ENCODE measurements around the gene TUT4. TPM values are rescaled to one million over a fixed set of nuclear protein-coding genes. Genes with fewer than 3 reads are reported as not detected.
"Not testable (repeated sequence)": the region's sequence is repeated elsewhere in the genome, so short reads cannot be mapped to it uniquely, and the experiment has no call there.

Gene TUT4
- total and polyA plus RNA-seq, 5 donors, result 20.4 to 41.1 (median 37.7) TPM

GRCh38 chr1:52590266-52590665, 37.4 kb upstream of the TUT4 start:
- ATAC-seq (no peak), DNase-seq (no peak)
- Histone ChIP-seq H3K9me3 (ENCODE audit: control insufficient read depth, low read length) (no peaks in the 10 kb centered on the region), H3K27ac (ENCODE audit: low read length) (no peak overlapping the region), H3K4me1 (ENCODE audit: control insufficient read depth, insufficient read depth, low read length) (no peaks in the 10 kb centered on the region), H3K4me3 (ENCODE audit: low read length) (no peak overlapping the region), H3K27me3 (ENCODE audit: control insufficient read depth, insufficient read depth) (no peaks in the 10 kb centered on the region)
- intact Hi-C loops (cut with DNase I), result no loop called here
- WGBS, result 56% methylated on average over 6 of the region's 6 CpGs

GRCh38 chr1:52588535-52588934, 35.6 kb upstream of the TUT4 start:
- Histone ChIP-seq H3K4me1 (ENCODE audit: control insufficient read depth, insufficient read depth, low read length) (no peaks in the 10 kb centered on the region), H3K9me3 (ENCODE audit: control insufficient read depth, low read length) (no peaks in the 10 kb centered on the region), H3K27ac (ENCODE audit: low read length) (no peak overlapping the region), H3K27me3 (ENCODE audit: control insufficient read depth, insufficient read depth) (no peaks in the 10 kb centered on the region), H3K4me3 (ENCODE audit: low read length) (no peak overlapping the region)
- ATAC-seq (no peak), DNase-seq (no peak)
- intact Hi-C loops (cut with DNase I), result no loop called here
- 58% methylated on average over 1 of the region's 1 CpG for WGBS

- H3K27ac ChIP-seq (ENCODE audit: low read length), result no peak overlapping the region
- H3K4me3 ChIP-seq (ENCODE audit: low read length), result no peak overlapping the region
- no peaks in the 10 kb centered on the region for H3K9me3 ChIP-seq (ENCODE audit: control insufficient read depth, low read length)
- ATAC-seq, result no peak
- H3K4me1 ChIP-seq (ENCODE audit: control insufficient read depth, insufficient read depth, low read length), result no peaks in the 10 kb centered on the region
- intact Hi-C loops (cut with DNase I), result no loop called here
- H3K27me3 ChIP-seq (ENCODE audit: control insufficient read depth, insufficient read depth), result no peaks in the 10 kb centered on the region
- no peak for DNase-seq
These were observed 35.1 kb upstream of the TUT4 start for GRCh38 chr1:52588027-52588426.

GRCh38 chr1:52585474-52585873, 32.6 kb upstream of the TUT4 start:
- DNase-seq (no peak), ATAC-seq (no peak)
- Histone ChIP-seq H3K4me1 (ENCODE audit: control insufficient read depth, insufficient read depth, low read length) (no peaks in the 10 kb centered on the region), H3K4me3 (ENCODE audit: low read length) (no peak overlapping the region), H3K27ac (ENCODE audit: low read length) (no peak overlapping the region), H3K27me3 (ENCODE audit: control insufficient read depth, insufficient read depth) (no peaks in the 10 kb centered on the region), H3K9me3 (ENCODE audit: control insufficient read depth, low read length) (no peaks in the 10 kb centered on the region)
- WGBS, result 88% methylated on average over 1 of the region's 1 CpG
- intact Hi-C loops (cut with DNase I), result no loop called here

GRCh38 chr1:52582116-52582696, 29.3 kb upstream of the TUT4 start:
- H3K4me1 ChIP-seq (ENCODE audit: control insufficient read depth, insufficient read depth, low read length), result no peaks in the 10 kb centered on the region
- H3K4me3 ChIP-seq (ENCODE audit: low read length), result no peak overlapping the region
- intact Hi-C loops (cut with DNase I), result no loop called here
- H3K27me3 ChIP-seq (ENCODE audit: control insufficient read depth, insufficient read depth), result no peaks in the 10 kb centered on the region
- ATAC-seq (no peak), DNase-seq (no peak)
- H3K9me3 ChIP-seq (ENCODE audit: control insufficient read depth, low read length), result no peaks in the 10 kb centered on the region
- WGBS, result 92% methylated on average over 10 of the region's 10 CpGs
- H3K27ac ChIP-seq (ENCODE audit: low read length), result no peak overlapping the region

- Histone ChIP-seq H3K27me3 (ENCODE audit: control insufficient read depth, insufficient read depth) (no peaks in the 10 kb centered on the region), H3K27ac (ENCODE audit: low read length) (no peak overlapping the region), H3K4me1 (ENCODE audit: control insufficient read depth, insufficient read depth, low read length) (no peaks in the 10 kb centered on the region), H3K9me3 (ENCODE audit: control insufficient read depth, low read length) (no peaks in the 10 kb centered on the region), H3K4me3 (ENCODE audit: low read length) (no peak overlapping the region)
- no peak for DNase-seq
- 95% methylated on average over 3 of the region's 3 CpGs for WGBS
- intact Hi-C loops (cut with DNase I), result no loop called here
- no peak for ATAC-seq
These were observed 27.4 kb upstream of the TUT4 start for GRCh38 chr1:52580283-52580682.

- no peak for ATAC-seq
- H3K4me1 ChIP-seq (ENCODE audit: control insufficient read depth, insufficient read depth, low read length), result no peaks in the 10 kb centered on the region
- intact Hi-C loops (cut with DNase I), result no loop called here
These were observed 26.5 kb upstream of the TUT4 start for GRCh38 chr1:52579415-52579814.

GRCh38 chr1:52578066-52578465, 25.2 kb upstream of the TUT4 start:
- H3K4me1 ChIP-seq (ENCODE audit: control insufficient read depth, insufficient read depth, low read length); H3K4me3 ChIP-seq (ENCODE audit: low read length); DNase-seq; ATAC-seq; H3K9me3 ChIP-seq (ENCODE audit: control insufficient read depth, low read length); intact Hi-C loops (cut with DNase I); H3K27ac ChIP-seq (ENCODE audit: low read length); H3K27me3 ChIP-seq (ENCODE audit: control insufficient read depth, insufficient read depth): not testable (repeated sequence)
- 93% methylated on average over 3 of the region's 3 CpGs for WGBS

More at GRCh38 chr1:52579415-52579814, 26.5 kb upstream of the TUT4 start:
- H3K27ac ChIP-seq (ENCODE audit: low read length), result no peak overlapping the region
- H3K9me3 ChIP-seq (ENCODE audit: control insufficient read depth, low read length), result no peaks in the 10 kb centered on the region
- H3K27me3 ChIP-seq (ENCODE audit: control insufficient read depth, insufficient read depth), result no peaks in the 10 kb centered on the region
- WGBS, result 21% methylated on average over 2 of the region's 2 CpGs
- DNase-seq, result no peak
- no peak overlapping the region for H3K4me3 ChIP-seq (ENCODE audit: low read length)

- no peak overlapping the region for H3K27ac ChIP-seq (ENCODE audit: low read length)
- DNase-seq (no peak), ATAC-seq (no peak)
- H3K9me3 ChIP-seq (ENCODE audit: control insufficient read depth, low read length), result no peaks in the 10 kb centered on the region
- H3K4me3 ChIP-seq (ENCODE audit: low read length), result no peak overlapping the region
- no peaks in the 10 kb centered on the region for H3K4me1 ChIP-seq (ENCODE audit: control insufficient read depth, insufficient read depth, low read length)
- H3K27me3 ChIP-seq (ENCODE audit: control insufficient read depth, insufficient read depth), result no peaks in the 10 kb centered on the region
- intact Hi-C loops (cut with DNase I), result no loop called here
- WGBS, result 94% methylated on average over 1 of the region's 1 CpG
These were observed 23.2 kb upstream of the TUT4 start for GRCh38 chr1:52576074-52576473.

GRCh38 chr1:52574594-52574993, 21.7 kb upstream of the TUT4 start:
- Histone ChIP-seq H3K27ac (ENCODE audit: low read length) (no peak overlapping the region), H3K27me3 (ENCODE audit: control insufficient read depth, insufficient read depth) (no peaks in the 10 kb centered on the region), H3K4me1 (ENCODE audit: control insufficient read depth, insufficient read depth, low read length) (no peaks in the 10 kb centered on the region), H3K9me3 (ENCODE audit: control insufficient read depth, low read length) (no peaks in the 10 kb centered on the region), H3K4me3 (ENCODE audit: low read length) (no peak overlapping the region)
- intact Hi-C loops (cut with DNase I), result no loop called here
- DNase-seq, result no peak
- WGBS, result 76% methylated on average over 2 of the region's 2 CpGs
- ATAC-seq, result no peak

GRCh38 chr1:52572387-52572786, 19.5 kb upstream of the TUT4 start:
- Histone ChIP-seq H3K9me3 (ENCODE audit: control insufficient read depth, low read length) (no peaks in the 10 kb centered on the region), H3K4me3 (ENCODE audit: low read length) (no peak overlapping the region), H3K27ac (ENCODE audit: low read length) (no peak overlapping the region), H3K27me3 (ENCODE audit: control insufficient read depth, insufficient read depth) (no peaks in the 10 kb centered on the region), H3K4me1 (ENCODE audit: control insufficient read depth, insufficient read depth, low read length) (no peaks in the 10 kb centered on the region)
- 95% methylated on average over 4 of the region's 4 CpGs for WGBS
- no peak for ATAC-seq
- no peak for DNase-seq
- intact Hi-C loops (cut with DNase I), result no loop called here

GRCh38 chr1:52571783-52572182, 18.9 kb upstream of the TUT4 start:
- 75% methylated on average over 1 of the region's 1 CpG for WGBS
- H3K9me3 ChIP-seq (ENCODE audit: control insufficient read depth, low read length), result no peaks in the 10 kb centered on the region
- no peak for ATAC-seq
- no peak overlapping the region for H3K4me3 ChIP-seq (ENCODE audit: low read length)
- intact Hi-C loops (cut with DNase I), result no loop called here
- no peaks in the 10 kb centered on the region for H3K4me1 ChIP-seq (ENCODE audit: control insufficient read depth, insufficient read depth, low read length)
- H3K27me3 ChIP-seq (ENCODE audit: control insufficient read depth, insufficient read depth), result no peaks in the 10 kb centered on the region
- no peak for DNase-seq
- H3K27ac ChIP-seq (ENCODE audit: low read length), result no peak overlapping the region

Measured in right cardiac atrium (tissue), 5 donors.